Fibroblast of villous mesenchyme (primary cell): ENCODE data around the gene ETNK2. TPM values are rescaled to one million over a fixed set of nuclear protein-coding genes. Genes with fewer than 3 reads are reported as not detected.

ENCODE experiments used
- DNase-seq: peaks from one replicate; pipeline ENCODE4 v3.0.0-alpha.2; 2010; ENCODE audit warnings: low read depth
- H3K4me3 ChIP-seq: 2 replicates; pipeline ENCODE4 v1.5.1; 2011; ENCODE audit warnings: low read depth, mild to moderate bottlenecking, low read length
- total RNA-seq: library from RNA; depleted of rRNA; stranded (reverse); fragments of >200 nt; gene quantifications from 2 replicates; pipeline ENCODE4 v1.2.3, GENCODE V29; 2012
- TF ChIP-seq, protein P1 (sequence below): IDR thresholded peaks from 2 replicates; pipeline ENCODE4 v1.5.1; 2012; ENCODE audit warnings: low read depth, mild to moderate bottlenecking, low read length; ENCODE audit not compliant: insufficient read depth

Gene ETNK2
- total RNA-seq, 1 donor, result 15.5 TPM

DNA sequence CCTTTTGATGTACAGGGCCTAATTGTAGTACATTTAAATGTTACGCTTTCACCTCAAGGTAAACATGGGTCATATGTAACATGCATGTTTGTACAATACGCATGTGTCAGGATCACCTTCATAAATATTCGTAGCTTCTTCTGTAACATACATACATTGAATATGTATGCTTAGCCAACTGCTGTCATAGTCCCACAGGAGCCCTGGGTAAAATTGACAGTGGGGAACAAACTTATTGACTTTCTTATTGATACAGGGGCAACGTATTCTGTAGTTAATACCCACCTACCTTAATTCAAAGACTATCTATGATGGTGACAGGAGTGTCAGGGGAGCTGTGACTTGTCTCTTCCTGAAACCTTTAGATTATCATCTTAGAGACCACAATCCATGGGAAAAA is 18.0 kb upstream of the ETNK2 start:
- TF ChIP-seq, protein P1, sequence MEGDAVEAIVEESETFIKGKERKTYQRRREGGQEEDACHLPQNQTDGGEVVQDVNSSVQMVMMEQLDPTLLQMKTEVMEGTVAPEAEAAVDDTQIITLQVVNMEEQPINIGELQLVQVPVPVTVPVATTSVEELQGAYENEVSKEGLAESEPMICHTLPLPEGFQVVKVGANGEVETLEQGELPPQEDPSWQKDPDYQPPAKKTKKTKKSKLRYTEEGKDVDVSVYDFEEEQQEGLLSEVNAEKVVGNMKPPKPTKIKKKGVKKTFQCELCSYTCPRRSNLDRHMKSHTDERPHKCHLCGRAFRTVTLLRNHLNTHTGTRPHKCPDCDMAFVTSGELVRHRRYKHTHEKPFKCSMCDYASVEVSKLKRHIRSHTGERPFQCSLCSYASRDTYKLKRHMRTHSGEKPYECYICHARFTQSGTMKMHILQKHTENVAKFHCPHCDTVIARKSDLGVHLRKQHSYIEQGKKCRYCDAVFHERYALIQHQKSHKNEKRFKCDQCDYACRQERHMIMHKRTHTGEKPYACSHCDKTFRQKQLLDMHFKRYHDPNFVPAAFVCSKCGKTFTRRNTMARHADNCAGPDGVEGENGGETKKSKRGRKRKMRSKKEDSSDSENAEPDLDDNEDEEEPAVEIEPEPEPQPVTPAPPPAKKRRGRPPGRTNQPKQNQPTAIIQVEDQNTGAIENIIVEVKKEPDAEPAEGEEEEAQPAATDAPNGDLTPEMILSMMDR, result no peak
- no peak for DNase-seq
- no peak overlapping the region for H3K4me3 ChIP-seq

DNA sequence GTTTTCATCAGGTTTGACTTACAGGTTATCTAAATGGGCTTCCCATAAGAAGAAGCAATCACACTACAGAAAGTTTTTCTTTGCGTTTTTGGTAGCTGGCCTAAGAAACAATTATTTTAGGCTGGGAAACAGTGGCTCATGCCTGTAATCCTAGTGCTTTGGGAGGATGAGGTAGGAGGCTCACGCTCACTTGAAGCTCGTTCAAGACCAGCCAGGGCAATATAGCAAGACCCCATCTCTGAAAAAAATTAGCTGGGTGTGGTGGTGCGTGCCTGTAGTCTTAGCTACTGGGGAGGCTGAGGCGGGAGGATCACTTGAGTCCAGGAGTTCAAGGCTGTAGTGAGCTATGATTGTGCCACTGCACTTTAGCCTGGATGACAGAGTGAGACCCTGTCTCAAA is 15.9 kb upstream of the ETNK2 start:
- H3K4me3 ChIP-seq, result no peak overlapping the region
- TF ChIP-seq, protein P1, result no peak
- no peak for DNase-seq

DNA sequence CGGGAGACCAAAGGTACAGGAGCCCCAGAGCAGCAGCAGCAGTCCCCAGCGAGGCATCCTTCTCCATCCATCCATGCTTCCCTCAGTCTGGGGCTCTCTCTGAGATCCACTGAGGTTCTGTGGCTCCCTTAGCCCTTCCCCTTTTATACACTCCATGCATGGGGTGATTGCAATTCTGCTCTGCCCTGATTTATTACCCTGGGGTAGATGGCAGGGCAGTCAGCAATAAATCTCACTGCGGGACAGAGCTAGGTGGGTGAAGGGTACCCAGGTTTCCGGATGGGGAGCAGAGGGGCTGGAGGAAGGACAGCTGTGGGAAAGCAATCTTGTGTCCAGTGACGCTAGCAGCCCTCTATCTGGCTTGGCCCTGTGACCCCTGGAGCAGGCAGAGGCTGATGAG is 14.4 kb upstream of the ETNK2 start, which contains the start of gene REN:
REN (minus strand) TSS at position 119 of the 400 bp plus-strand sequence; CDS start at position 75, 44 bp downstream.
- DNase-seq, result peak; percentile 21
- TF ChIP-seq, protein P1, result no peak
- no peak within 1 kb of the TSS for H3K4me3 ChIP-seq

DNA sequence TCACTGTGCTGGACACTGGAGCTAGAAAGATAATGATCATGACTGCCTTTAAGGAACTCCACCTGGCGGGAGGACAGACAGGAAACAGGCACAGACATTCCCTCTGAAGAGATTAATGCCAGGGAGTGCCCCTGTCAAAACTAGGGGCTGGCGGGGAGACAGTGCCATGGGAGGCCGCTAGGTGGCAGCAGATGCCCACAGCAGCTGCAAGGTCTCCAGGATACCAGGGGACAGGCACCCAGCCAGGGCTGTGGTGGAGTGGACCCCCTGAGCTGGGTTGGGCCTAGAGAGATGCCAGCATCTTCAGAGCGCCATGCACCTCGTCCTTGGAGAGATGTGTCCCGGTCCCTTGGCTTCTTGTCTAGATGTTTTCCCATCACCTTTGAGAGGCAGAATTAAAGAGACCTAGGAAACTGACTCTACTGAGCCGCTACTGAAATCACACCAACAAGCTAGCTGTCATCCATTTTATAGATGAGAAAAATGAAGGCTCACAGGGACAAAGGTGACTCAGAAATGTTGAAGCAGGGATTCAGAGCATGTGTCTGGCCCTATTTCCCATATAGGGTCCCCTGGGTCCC is 10.7 kb upstream of the ETNK2 start:
- peak; percentile 63 for DNase-seq
- no peak overlapping the region for H3K4me3 ChIP-seq
- TF ChIP-seq, protein P1, result peak; percentile 99

DNA sequence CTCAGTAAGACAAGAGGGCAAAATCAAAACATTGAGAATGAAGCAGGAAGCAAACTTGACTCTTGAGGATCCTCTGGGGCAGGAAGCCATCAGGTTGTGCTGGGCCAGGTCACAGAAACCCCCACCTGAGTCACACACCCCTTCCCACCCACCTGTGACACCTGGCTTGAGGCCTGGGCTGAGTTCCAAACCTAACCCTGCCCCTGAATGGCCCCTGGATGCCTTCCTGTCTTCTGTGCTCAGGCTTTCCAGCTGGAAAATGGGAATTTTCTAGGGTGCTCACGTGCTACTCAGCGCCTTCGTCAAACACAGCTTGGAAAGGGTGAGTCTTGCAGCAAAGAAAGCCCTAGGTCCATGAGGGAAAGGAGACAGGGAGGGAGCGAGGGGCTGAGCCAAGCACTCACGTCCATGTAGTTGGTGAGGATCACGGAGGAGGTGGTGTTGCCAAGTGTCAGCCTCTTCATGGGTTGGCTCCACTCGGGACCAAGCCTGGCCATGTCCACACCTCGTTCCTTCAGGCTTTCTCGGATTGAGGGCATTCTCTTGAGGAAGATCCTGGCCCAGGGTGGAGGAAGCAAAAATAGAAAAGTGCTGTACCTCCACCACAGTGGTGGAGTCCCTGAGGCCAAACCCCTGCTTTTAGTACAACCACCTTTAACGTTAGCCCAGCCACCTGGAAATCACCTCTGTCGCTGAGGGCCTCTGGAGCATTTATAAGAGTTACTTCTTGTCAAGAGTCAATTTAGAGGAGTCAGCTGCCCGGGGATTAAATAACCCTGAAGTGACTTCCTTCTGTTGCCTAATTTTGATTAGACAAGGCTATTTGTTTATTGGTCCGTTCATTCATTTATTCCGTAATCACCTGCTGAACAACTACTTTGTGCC is 10.0 kb upstream of the ETNK2 start:
- TF ChIP-seq, protein P1, result no peak
- no peak for DNase-seq
- no peak overlapping the region for H3K4me3 ChIP-seq

DNA sequence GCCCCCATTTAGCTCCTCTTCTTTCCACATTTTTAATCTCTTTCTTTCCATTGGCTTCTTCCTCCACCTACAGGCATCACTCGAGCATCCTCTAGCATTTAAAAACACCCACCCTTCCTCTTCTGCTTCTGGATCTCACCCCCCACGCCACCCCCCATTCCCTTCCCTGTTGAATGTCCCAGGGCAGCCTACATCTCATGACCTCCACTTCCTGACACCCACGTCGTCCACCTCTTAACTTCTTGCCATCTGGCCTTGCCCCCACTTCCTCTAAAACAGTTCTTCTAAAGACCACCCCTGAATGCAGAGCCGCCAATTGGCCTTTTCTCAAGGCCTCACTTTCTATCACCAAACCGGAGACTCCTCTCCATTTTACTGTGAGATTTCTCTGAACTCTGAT is 6.1 kb upstream of the ETNK2 start:
- H3K4me3 ChIP-seq, result no peak overlapping the region
- TF ChIP-seq, protein P1, result no peak
- DNase-seq, result no peak
